RKO (cell line): Measurements from ENCODE around the gene NMNAT2.

Experiments used
- DNase-seq: peaks from one replicate; pipeline ENCODE4 v3.0.0-alpha.2; 2016; ENCODE audit warnings: low spot score

NMNAT2 gene

DNA sequence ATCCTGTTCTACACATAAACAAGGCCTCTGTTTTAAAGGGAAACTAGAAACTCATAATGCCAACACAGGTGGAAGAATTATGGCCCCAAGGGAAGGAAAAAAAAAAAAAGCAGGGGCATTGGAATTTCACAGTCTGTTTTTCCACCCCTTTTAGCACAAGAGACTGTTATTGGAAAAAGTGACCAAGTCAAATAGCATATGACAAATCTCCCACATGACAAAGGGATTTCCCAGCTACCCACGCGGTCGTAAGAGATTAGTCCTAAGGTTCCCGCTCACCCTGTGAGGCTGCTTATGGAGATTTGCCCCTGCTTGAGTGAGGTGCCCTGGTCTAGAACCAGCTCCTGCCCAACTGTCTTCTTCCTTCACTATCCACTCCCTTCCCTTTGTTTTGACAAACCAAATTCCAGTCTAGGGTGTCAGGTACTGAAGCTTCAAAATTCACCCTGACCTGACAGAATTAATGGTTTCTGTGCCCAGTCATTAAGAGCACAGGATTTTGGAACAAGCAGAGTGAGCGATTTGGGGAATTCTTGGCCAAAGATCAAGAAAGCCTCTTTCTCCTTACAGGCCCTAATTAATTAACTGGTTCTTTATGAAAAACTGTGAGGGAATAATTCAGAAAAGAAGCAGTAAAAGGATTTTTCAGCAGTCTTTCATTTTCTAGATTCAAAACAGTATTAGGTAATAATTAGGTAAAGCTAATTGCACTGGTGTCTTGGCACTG lies 107.3 kb downstream of the NMNAT2 start:
- peak; percentile 14 for DNase-seq

DNA sequence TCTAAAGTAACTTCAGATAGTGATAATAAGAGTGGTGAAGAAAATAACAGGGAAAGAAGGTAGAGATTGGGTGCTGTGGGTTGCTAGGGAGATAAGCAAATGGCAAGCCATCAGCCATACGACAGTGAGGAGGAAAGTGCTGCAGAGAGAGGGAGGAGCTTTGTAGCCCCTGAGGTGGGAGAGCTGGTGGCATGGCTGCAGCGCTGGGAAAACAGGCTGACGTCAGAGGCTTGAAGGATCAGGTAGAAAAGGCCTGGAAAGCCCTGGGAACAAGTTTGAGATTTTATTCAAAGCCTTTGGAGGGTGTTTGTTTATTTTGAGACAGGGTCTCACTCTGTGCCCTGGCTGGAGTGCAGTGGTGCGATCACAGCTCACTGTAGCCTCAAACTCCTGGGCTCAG lies 109.5 kb downstream of the NMNAT2 start:
- DNase-seq, result no peak

DNA sequence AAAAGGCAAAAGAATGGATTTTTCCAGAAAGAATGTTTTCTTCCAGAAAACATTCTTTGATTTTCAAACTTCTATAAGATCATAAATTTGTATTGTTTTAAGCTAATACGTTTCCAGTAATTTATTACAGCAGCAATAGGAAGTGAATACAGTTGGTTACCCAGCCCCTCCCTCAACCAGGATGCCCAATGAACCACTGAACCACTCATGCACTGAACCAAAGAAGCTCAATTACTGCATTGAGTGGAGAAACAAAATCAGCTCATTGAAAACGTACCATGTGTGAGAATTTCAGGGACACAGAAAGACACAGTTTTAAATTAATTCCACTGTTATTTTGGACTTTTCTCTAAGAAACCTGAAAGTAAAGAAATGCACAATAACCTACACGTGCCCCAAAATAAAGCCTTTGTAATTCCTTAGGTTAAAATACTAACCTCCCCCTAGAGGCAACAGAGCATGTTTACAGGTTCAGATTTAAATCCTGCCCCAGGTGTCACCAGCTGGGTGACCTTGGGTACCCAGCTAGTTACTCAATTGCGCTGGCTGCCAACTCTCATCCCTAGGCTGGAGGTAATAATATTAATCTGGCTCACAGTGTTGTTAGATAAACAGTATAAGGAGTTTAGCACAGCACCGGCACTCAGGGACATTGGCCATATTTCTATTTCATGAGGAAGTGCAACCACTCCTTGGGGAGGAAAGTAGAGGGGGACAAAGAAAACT lies 111.7 kb downstream of the NMNAT2 start:
- DNase-seq, result peak; percentile 45

DNA sequence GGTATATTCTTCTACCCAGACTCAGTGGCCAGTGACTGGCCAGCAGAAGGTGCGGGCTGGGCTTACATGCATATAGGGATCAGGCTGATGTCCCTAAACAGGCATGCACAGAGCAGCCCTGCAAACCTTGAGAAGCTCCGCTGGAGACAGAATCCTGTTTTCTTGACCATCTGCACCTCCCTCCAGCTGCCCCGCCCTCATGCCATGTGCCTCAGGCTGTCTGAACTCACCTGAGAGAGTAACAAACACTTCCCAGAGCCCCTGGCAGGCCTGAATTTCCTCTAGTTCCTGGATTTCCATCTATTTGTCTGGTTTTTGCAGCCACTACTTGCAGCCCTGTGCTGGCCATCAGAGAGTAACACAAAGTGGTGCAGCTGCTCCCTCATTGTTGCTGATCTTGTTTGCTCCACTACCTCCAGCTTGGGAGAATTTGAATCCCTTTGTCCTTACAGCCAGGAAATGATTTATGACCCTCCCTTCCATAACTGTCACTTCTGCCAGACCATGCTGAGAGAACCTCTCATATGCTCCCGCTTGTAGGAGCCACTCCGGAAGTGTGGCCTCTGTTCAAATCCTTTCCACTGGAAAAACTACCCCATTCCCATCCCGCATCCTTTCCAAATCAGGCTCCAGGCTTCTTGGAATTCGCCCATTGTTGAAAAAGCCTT lies 113.6 kb downstream of the NMNAT2 start:
- DNase-seq, result no peak

DNA sequence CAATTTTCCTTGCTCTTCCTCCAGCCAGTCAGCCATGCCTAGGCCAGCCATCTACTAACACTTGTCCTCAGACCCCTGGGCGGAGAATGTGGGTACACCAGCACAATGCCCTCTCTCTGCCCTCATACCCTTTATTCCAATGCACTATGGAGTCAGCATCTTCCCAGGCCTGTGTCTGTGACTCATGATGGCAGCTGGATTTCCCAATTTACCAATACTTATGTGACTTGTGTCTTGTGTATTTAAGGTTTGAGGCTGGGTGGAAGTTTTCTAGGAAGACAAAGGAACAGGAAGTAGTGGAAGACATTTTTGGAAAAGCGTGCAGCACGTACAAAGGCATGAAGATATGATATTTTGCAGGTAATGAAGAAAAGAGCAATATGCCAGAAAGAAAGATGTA lies 114.3 kb downstream of the NMNAT2 start:
- DNase-seq, result no peak

DNA sequence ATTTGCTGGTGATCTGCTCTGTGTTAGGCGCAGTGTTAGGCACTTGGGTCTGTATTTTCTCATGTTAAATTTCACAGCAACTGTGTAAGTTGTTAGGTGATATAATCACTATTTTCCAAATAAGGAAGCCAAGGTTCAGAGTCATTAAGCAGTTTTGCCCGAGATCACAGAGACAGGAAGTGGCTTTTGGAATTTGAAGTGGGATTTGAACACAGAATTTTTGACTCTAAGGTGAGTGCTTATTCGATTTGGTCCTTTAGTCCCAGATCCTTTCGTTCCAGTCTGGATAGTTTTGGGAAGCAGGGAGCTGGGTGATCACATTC lies 114.9 kb downstream of the NMNAT2 start:
- DNase-seq, result no peak

DNA sequence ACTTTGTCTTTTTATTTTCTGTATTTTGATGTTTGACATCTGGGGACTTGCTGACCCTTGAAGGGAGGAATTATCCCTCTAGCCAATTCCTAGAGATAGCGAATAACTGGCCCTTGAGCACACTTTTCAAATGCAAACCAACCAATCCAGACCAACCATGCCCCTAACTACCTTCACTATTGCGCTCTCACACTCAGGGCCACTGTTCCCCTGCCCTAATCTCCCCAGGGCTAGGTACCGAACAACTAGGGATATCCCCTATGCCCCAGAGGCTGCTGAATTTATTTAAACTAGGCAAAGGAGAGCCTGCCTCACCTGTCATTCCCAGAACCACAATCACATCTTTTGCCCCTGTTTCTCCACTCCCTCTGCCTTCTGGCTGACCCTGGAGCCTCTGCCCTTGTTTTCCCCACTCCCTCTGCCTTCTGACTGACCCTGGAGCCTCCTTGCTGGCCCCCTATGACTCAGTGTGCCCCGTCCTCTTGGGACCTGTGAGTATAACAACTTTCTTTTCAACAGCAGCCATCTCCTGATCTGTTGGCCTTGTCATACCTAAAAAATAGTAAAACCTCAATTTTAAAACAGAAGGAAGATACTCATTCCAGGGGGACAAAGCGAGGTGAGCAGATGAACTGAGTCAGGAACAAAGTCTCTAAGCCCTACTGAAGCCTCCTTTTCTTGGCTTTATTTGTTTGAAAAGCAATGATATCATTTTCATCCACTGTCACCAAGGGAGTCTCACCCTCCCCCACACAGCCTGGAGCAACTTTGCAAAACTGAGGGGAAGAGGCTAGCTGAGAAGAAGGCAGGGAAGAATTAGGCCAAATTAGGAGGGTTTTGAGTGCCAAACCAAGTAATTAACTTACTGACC lies 115.5 kb downstream of the NMNAT2 start:
- no peak for DNase-seq

DNA sequence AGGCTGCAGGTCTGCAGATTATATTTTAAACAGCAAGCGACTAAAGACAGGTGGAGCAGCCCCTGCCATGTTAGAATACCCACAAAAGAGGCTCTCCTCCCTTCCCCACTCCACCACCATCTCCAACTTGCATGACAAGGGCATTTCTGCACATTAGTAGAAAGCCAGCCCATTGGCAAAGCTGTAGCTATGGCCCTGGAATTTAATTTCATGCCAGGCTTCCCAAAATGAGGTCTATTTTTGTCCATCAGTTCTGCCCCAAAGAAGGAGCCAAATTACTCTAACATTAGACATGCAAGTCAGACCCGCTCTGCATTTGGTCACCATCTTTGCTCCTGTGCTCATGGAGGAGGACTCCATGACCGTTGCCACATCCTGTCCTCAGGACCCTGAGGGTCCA lies 116.9 kb downstream of the NMNAT2 start:
- DNase-seq, result no peak

DNA sequence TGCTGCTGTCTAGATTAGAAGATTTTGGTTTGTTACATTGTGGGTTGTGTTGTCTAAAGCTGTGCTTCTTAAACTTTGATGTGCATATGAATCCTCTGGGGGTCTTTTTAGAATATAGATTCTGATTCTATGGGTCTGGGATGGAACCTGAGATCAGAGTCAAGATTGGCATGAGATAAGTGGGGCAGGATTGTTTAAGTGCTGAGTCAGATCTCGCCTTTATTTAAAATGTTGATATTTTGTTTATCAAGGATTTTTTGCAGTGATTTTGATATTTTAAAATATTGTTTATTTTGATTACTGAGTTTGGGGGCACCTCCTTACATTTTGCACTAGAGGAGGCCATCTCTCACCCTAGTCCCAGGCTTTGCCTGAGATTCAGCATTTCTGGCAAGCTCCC lies 117.4 kb downstream of the NMNAT2 start:
- DNase-seq, result no peak

DNA sequence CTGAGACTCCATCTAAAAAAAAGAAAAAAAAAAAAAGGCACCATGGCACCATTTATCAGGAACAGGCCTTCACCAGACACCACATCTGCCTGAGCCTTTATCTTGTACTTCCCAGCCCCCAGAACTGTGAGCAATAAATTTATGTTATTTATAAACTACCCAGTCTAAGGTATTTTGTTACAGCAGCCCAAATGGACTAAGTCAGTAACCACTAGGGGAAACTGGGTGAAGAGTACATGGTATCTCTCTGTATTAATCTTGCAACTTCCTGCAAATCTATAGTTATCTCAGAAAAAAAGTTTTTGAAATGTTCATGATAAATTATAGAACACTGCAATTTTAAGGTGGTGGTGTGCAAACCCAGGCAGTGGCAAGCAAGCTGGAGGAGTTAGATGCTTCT lies 117.8 kb downstream of the NMNAT2 start:
- no peak for DNase-seq

DNA sequence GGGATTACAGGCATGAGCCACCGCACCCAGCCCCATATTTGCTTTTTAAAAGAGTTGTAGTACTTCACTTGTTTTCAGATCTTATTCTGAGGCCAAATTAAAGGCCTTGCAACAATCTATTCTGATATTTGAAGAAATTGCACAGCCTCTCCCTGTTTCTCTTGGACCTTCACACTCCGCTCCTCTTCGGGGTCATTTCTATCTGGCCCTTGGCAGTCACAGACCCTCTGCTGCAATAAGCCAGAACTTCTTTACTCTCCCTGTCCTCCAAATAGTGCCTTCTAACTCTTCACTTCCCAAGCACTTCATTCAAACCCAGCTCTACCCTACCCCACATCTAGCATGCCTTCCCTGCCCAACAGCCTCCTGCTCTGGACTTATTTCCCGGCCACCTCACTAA lies 121.4 kb downstream of the NMNAT2 start:
- DNase-seq, result no peak

DNA sequence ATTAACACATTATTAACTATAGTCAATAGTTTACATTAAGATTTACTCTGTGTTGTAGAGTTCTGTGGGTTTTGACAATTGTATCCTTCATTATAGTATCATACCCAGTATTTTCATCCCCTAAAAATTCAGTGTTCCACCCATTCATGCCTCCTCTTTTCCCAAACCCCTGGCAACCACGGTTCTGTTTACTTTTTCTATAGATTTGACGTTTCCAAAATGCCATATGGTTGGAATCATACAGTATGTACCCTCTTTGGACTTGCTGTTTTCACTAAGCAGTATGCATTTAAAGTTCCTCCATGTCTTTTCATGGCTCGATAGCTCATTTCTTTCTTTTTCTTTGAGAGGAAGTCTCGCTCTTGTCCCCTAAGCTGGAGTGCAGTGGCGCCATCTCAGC lies 122.7 kb downstream of the NMNAT2 start:
- DNase-seq, result no peak

DNA sequence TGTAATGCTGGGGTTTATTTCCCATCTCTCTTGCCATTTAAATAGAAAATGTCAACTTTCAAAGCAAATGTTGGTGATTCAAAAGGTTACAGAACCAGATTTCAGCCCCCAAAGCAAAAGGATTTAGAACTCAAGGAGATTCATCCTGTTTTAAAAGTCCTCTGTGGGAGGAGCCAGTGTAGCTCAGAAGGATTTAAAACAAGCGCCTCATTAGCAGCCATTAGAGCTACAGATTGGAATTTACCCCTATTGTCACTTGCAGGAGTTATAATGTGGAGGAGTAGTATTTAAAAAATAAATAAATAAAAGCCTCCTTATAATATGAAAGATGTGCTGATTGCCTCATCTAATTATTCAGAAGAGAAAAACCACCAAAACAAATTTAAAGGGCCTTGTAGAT lies 124.3 kb downstream of the NMNAT2 start:
- no peak for DNase-seq

DNA sequence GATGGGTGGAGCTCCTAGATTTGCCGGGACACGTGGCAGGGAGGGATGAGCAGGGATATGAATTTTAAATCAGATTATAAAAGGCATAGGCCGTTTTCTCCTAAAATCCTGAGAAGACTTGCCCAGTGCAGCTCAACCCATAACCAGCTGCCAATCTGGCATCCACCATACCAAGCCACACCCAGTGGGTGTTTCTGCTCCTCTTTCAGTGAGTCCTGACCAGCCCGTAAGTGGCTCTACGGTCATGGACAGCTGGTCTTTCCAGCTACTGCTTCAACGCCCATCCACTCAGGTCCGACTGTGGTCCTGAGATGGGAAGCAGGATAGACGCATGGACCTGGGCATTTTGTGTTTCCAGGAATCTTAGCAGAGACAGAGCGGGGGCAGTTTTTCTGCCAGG lies 124.9 kb downstream of the NMNAT2 start:
- DNase-seq, result no peak

DNA sequence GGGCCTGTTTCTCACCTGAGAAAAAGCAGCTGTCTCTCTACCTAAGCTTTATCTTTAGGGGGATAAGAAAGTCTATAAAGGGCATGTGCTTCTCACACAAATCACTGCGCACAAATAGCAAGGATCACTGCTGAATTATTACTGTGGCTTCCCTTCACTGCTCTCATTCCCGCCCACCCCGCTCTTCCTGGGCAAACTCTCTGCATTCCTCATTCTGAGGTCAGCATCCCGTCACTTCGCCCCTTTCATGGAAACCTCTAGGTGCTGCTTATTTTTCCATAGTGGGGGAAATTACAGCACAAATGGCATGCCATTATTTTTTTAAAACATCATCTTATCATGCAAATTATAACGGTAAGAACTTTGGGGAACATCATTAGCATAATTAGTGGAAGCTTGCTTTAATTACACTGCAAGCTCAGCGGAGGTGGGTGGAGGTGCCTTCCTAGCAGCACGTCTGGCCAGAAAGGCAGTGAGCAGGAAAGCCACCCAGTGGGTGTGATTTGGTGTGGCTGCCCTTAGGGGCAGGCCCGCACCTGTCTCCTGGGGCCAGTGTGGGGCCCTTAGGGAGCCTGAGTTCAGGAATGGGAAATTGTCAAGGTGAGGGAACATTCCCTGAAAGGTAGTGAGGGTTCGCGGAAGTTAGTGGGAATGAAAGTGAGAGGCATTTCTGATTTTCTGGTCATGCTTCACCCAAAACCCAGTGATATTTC lies 126.2 kb downstream of the NMNAT2 start:
- no peak for DNase-seq

DNA sequence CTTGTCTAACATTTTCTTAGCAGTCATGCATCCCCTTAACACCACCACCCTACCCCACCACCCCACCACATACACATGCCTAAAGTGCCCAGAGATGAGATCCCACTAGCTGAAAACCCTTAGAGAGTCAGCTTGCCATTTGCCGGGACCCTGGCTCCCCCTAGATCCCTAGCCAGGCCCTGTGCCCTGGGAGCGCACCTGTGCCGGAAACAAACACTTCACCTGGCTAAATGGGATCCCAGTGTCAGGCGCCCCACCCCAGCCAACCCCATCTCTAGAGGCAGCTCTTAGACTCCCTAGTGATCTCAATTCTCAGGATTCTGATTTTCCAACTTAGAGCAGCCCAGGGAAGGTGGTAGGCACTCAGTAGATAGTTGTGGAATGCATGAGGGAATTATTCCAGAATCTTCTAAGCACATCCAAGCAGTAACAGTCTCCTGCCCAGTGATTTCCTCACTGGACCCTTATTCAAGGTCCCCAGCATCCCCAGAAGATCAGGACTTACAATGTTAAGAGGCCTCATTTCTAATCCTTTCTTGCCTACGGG lies 126.9 kb downstream of the NMNAT2 start:
- no peak for DNase-seq

DNA sequence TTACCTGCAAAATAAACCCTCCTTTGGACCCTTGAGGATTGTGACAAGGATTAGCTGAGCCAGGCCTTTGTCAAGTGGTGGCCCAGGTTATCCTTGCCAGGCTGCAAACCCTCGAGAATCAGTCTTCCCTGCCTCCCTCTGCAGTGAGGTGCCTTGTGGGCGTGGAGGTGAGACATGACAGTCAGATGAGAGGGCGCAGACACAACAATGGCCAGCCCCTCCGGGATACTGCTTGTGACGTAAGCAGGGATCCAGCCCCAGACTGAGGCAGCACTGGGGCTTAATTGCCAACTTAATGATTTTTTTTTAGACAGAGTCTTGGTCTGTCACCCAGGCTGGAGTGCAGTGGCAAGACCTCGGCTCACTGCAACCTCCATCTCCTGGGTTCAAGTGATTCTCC lies 127.6 kb downstream of the NMNAT2 start:
- DNase-seq, result no peak

DNA sequence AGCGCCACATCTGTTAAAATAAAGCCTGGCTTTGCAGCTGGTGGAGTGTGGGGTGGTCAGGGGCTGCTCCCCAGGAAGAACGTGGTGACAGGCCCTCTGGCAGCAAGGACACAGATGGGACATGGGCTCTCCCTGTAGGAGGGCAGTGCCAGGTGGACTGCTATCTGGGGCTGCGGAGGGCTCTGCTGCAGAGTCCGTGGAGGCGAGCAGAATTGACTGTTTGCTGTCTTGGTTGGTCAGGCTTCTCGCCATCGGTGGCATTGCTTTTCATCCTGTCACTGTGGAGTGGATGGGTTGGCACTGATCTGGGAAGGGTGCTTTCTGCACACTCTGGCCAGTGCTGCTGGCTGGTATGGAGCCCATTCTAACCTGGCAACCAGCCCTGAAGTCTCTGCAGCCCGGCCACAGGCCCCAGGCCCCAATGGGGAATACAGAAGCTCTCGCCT lies 129.1 kb downstream of the NMNAT2 start:
- no peak for DNase-seq

DNA sequence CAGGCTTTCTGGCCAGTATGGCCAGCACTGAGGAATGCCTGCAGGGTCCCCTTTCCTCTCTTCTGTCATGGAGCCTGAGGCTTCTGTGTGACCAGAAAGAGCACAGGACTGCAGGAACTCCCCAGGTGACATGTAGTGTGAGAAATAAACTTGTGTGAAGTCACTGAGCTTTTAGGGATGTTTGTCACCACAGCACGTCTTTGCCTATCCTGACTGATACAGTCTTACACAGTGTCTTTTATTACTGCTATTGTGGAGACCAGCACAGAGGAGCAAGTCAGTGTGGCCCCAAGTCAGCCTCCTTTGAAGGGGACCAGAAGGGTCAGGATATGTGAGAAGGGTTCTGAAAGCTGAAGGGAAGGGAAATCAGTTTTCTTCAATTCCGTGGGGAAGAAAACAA lies 129.6 kb downstream of the NMNAT2 start:
- DNase-seq, result no peak

DNA sequence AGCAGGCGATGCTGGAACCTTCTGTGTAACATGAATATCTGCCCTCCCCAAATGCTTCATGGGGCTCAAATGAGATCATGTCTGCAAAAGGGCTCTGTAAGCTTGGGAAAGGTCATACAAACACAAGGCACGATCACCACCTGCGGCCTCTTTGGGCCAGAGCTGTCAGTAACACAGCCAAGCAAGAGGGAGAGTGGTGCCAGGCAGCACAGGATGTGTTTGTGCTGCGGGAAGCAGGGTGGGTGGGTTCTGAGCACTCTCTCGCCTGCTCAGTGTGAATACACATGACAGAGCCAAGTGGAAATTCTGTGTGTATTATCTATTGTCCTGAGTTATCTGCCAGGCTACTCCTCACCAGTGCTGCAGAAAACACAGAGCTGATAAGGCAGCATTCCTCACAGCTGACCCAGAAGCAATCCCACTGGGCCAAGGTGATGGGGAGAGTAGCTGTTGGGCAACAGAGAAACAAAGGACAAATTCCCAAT lies 130.9 kb downstream of the NMNAT2 start:
- DNase-seq, result no peak

DNA sequence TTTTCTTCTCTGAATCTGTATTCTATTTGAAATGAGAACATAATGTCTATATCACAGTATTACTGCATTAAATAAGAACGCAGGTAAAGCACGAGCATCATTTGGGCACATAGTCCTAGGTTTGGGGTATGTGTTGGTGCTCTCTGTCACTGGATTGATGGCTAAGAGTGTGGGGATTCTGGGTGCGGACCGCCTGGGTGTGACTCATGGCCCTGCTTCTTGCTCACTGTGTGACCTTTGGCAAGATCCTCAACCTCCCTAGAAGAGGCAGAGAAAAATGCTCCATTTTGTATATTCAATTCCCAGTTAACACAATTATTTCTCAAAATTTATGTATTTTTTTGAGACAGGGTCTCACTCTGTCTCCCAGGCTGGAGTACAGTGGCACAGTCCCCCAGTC lies 132.4 kb downstream of the NMNAT2 start:
- peak; percentile 19 for DNase-seq
